PC-9 (cell line): ENCODE results near the gene CBLN3.

ENCODE experiments used
- CTCF ChIP-seq: fragments of 200-600 bp; sonication (generic); conservative IDR thresholded peaks from 2 replicates; pipeline ENCODE4 v1.6.1; 2017; ENCODE audit warnings: mixed run types, antibody characterized with exemption, mild to moderate bottlenecking, moderate library complexity
- EZH2 ChIP-seq: fragments of 200-600 bp; sonication (generic); IDR thresholded peaks from 2 replicates; pipeline ENCODE4 v1.8.0; 2017; ENCODE audit warnings: antibody characterized with exemption, low read depth

GRCh38 chr14:24432259-24433131, 3.0 kb upstream of the CBLN3 start:
- TF ChIP-seq CTCF, result no peak
- no peak for TF ChIP-seq EZH2
